GM21825 (cell line): ENCODE measurements around the gene KRT83.
"Not testable (repeated sequence)": the region's sequence is repeated elsewhere in the genome, so short reads cannot be mapped to it uniquely, and the experiment has no call there.

Experiments
- ATAC-seq: cut with Tn5 transposase; IDR thresholded peaks from one replicate; pipeline ENCODE4 v1.9.1; 2021; ENCODE audit warnings: mild to moderate bottlenecking, moderate library complexity; ENCODE audit not compliant: unreplicated experiment

KRT83 gene

GRCh38 chr12:52287816-52288805 lies 33.1 kb downstream of the KRT83 start:
- ATAC-seq = peak; percentile 77

GRCh38 chr12:52286857-52287785 lies 34.1 kb downstream of the KRT83 start:
- not testable (repeated sequence) for ATAC-seq

- no peak for ATAC-seq
These were observed 35.2 kb downstream of the KRT83 start for GRCh38 chr12:52285851-52286530.

GRCh38 chr12:52285172-52285745 lies 35.9 kb downstream of the KRT83 start:
- ATAC-seq = no peak

GRCh38 chr12:52284562-52285171 lies 36.5 kb downstream of the KRT83 start:
- ATAC-seq = no peak

- no peak for ATAC-seq
These were observed 40.2 kb downstream of the KRT83 start for GRCh38 chr12:52280796-52281560.

GRCh38 chr12:52280319-52280795 lies 40.8 kb downstream of the KRT83 start:
- ATAC-seq = no peak

- no peak for ATAC-seq
These were observed 41.5 kb downstream of the KRT83 start for GRCh38 chr12:52279422-52280318.

GRCh38 chr12:52278575-52279421 lies 42.4 kb downstream of the KRT83 start:
- peak; percentile 82 for ATAC-seq

- no peak for ATAC-seq
These were observed 43.5 kb downstream of the KRT83 start for GRCh38 chr12:52277486-52278245.

GRCh38 chr12:52275686-52276085 lies 45.5 kb downstream of the KRT83 start:
- ATAC-seq = no peak

GRCh38 chr12:52274521-52275120 lies 46.6 kb downstream of the KRT83 start, which contains the start of gene KRT86:
Gene KRT86, plus strand, starts transcription at chr12:52274645. Its CDS starts 27,272 bp downstream, at chr12:52301917.
- no peak for ATAC-seq

GRCh38 chr12:52271158-52271557 lies 50.0 kb downstream of the KRT83 start:
- ATAC-seq = no peak

- ATAC-seq = no peak
These were observed 50.6 kb downstream of the KRT83 start for GRCh38 chr12:52270541-52271070.

- no peak for ATAC-seq
These were observed 53.0 kb downstream of the KRT83 start for GRCh38 chr12:52268212-52268611.

GRCh38 chr12:52267699-52268098 lies 53.5 kb downstream of the KRT83 start:
- ATAC-seq = no peak
